Esophagus muscularis mucosa (tissue), 4 donors: Measurements from ENCODE around the gene ADK. TPM values are rescaled to one million over a fixed set of nuclear protein-coding genes. Genes with fewer than 3 reads are reported as not detected.

Source experiments
- DNase-seq: peaks from one replicate; pipeline ENCODE4 v3.0.0-alpha.2; 2017; ENCODE audit errors: extremely low spot score
- H3K27ac ChIP-seq, 4 donors: fragments of 200-600 bp; sonication (generic); replicated peaks in 1 of 4; 1 replicate in 3 of 4; 2 replicates in 1 of 4; pipeline ENCODE4 v1.5.1; 2016 to 2019; ENCODE audit warnings: mild to moderate bottlenecking in 1 of 4
- H3K27me3 ChIP-seq, 4 donors: fragments of 200-600 bp; sonication (generic); one replicate each; pipeline versions ENCODE4 v1.5.1 to v1.6.0; 2016 to 2019
- H3K36me3 ChIP-seq, 4 donors: fragments of 200-600 bp; sonication (generic); one replicate each; pipeline ENCODE4 v1.5.1; 2016 to 2019
- H3K4me1 ChIP-seq, 4 donors: fragments of 200-600 bp; sonication (generic); one replicate each; pipeline ENCODE4 v1.5.1; 2016 to 2019
- H3K4me3 ChIP-seq, 4 donors: fragments of 200-600 bp; sonication (generic); 1 replicate in 2 of 4; 2 replicates in 2 of 4; pipeline ENCODE4 v1.5.1; 2016 to 2019; ENCODE audit warnings: mild to moderate bottlenecking in 4 of 4, moderate library complexity in 1 of 4
- H3K9me3 ChIP-seq, 4 donors: fragments of 200-600 bp; sonication (generic); 1 replicate in 3 of 4; 2 replicates in 1 of 4; pipeline ENCODE4 v1.5.1; 2016 to 2019
- EP300 ChIP-seq: sonication (generic); formaldehyde crosslinking; IDR thresholded peaks from one replicate; pipeline ENCODE4 v1.6.1; 2017; ENCODE audit warnings: antibody characterized with exemption
- POLR2A ChIP-seq: fragments of 450-650 bp; IDR thresholded peaks from one replicate; pipeline ENCODE4 v1.6.1; 2017; ENCODE audit warnings: antibody characterized with exemption, moderate library complexity, mild to moderate bottlenecking, low read depth
- POLR2AphosphoS5 ChIP-seq, 2 donors: sonication (generic); formaldehyde crosslinking; IDR thresholded peaks; one replicate each; pipeline ENCODE4 v1.6.1; 2017; ENCODE audit warnings: antibody characterized with exemption in 2 of 2
- WGBS: methylation state at CpG from one replicate; pipeline ENCODE4 v1.1.5; 2018; 5-methylcytosine and 5-hydroxymethylcytosine counted together
- intact Hi-C: fragments of 100-400 bp; cut with DNase I; formaldehyde crosslinking; loops from one replicate; pipeline ENCODE4 v1.15.1; 2023
- total RNA-seq, 4 donors: library from RNA; depleted of rRNA; stranded (reverse); fragments of >200 nt; gene quantifications; one replicate each; pipeline versions ENCODE4 v1.1.0 to v1.2.1, GENCODE V29; 2016
- TF ChIP-seq, protein P1 (sequence below), 3 experiments: fragments of 200-600 bp in 2 of 3; fragments of 450-650 bp in 1 of 3; sonication (generic) in 2 of 3; IDR thresholded peaks; one replicate each; pipeline ENCODE4 v1.5.1; 2017 to 2019; ENCODE audit warnings: antibody characterized with exemption in 3 of 3, mild to moderate bottlenecking in 2 of 3, moderate library complexity in 1 of 3

ADK gene
- total RNA-seq, 4 donors from 2014 or later: 20.2 to 23.3 (median 21.2) TPM

DNA sequence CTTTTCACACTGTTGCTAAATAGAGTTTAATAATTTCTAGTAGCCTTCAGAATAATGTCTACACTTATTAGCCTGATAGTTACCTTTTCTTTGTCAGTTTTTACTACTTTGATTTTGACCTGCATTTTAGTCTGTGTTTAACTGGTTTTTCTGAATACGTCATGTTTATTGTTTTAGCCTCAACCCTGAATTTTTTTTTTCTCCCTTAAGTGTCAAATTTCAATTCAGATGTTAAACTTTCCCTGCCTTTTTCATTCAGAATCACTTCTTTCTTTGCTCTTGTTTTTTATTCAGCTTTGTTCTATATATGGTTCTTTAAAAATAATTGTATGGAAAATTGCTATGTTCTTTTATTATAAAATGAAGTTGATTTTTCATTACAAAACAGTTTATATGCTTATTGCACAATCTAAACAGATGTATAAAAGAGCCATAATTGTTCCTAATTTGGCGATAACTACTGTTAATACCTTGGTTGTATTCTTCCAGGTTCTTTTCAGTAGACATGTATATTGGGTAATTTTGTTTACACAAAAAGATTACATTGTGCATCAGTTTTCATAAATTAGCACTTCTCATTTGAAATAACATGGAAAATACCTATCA, 159.7 kb downstream of the ADK start:
- intact Hi-C loops: no loop called here
- no peaks in the 10 kb centered on the region for H3K27me3 ChIP-seq
- no peaks in the 10 kb centered on the region for H3K36me3 ChIP-seq
- DNase-seq: no peak
- TF ChIP-seq EP300 (no peak), POLR2AphosphoS5 (IDR thresholded peaks at IDR 0.05) (no peak), POLR2A (no peak)
- TF ChIP-seq, protein P1, sequence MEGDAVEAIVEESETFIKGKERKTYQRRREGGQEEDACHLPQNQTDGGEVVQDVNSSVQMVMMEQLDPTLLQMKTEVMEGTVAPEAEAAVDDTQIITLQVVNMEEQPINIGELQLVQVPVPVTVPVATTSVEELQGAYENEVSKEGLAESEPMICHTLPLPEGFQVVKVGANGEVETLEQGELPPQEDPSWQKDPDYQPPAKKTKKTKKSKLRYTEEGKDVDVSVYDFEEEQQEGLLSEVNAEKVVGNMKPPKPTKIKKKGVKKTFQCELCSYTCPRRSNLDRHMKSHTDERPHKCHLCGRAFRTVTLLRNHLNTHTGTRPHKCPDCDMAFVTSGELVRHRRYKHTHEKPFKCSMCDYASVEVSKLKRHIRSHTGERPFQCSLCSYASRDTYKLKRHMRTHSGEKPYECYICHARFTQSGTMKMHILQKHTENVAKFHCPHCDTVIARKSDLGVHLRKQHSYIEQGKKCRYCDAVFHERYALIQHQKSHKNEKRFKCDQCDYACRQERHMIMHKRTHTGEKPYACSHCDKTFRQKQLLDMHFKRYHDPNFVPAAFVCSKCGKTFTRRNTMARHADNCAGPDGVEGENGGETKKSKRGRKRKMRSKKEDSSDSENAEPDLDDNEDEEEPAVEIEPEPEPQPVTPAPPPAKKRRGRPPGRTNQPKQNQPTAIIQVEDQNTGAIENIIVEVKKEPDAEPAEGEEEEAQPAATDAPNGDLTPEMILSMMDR (IDR thresholded peaks at IDR 0.05): no peak
- H3K4me3 ChIP-seq: no peak overlapping the region
- no peaks in the 10 kb centered on the region for H3K9me3 ChIP-seq
- 93% methylated on average over 2 of the region's 2 CpGs for WGBS
- peaks cover 0 to 26% (median 17%) of the 10 kb centered on the region in 4 donors for H3K4me1 ChIP-seq
- no peak overlapping the region for H3K27ac ChIP-seq

DNA sequence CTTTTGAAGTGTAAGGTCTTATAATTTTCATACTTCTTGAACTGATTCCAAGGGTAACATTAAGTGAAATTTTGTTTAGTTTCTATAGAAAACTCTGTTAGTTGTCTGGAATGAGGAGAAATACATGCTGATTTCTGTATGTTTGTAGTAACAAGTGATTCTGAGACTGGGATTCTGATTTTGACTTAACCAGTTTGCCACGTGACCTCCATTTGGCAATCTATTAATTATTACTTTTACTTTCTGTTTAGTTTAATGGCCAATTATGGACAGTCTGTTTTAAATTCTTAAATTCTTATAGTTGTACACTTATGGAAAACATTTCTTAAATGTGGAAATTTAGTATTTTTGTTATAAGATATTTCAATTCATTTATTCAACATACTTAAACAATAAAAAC, 163.1 kb downstream of the ADK start:
- Histone ChIP-seq H3K9me3 (peaks cover 0 to under 1% (median 0%) of the 10 kb centered on the region in 4 donors), H3K27me3 (no peaks in the 10 kb centered on the region), H3K4me3 (peak overlapping the region; percentile 16 to 39 (median 32)), H3K36me3 (no peaks in the 10 kb centered on the region), H3K4me1 (peaks cover 0 to 12% (median 0%) of the 10 kb centered on the region in 4 donors), H3K27ac (no peak overlapping the region)
- no peak for DNase-seq
- intact Hi-C loops: no loop called here
- 32% methylated on average over 1 of the region's 1 CpG for WGBS
- TF ChIP-seq POLR2AphosphoS5 (IDR thresholded peaks at IDR 0.05) (no peak), EP300 (no peak), POLR2A (no peak)
- TF ChIP-seq, protein P1 (IDR thresholded peaks at IDR 0.05): no peak

DNA sequence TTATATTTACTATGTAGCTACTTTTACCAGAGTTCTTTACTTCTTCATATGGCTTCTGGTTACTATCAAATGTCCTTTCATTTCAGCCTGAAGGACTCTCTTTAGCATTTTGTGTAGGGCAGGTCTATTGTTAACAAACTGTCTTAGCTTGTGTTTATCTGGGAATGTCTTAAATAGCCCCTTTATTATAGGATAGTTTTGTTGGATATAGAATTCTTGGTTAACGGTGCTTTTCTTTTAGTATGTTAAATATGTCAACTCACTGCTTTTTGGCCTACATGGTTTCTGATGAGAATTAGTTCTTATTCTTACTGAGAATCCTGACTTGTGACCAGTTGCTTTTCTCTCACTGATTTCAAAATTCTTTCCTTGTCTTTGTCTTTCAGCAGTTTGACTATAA, 169.0 kb downstream of the ADK start:
- Histone ChIP-seq H3K36me3 (no peaks in the 10 kb centered on the region), H3K4me3 (no peak overlapping the region), H3K4me1 (no peaks in the 10 kb centered on the region), H3K27me3 (no peaks in the 10 kb centered on the region), H3K9me3 (peaks cover 0 to 9% (median 6%) of the 10 kb centered on the region in 4 donors), H3K27ac (no peak overlapping the region)
- no peak for DNase-seq
- intact Hi-C loops: no loop called here
- TF ChIP-seq POLR2AphosphoS5 (IDR thresholded peaks at IDR 0.05) (no peak), EP300 (no peak), POLR2A (no peak)
- TF ChIP-seq, protein P1 (IDR thresholded peaks at IDR 0.05): no peak
- 89% methylated on average over 1 of the region's 1 CpG for WGBS

DNA sequence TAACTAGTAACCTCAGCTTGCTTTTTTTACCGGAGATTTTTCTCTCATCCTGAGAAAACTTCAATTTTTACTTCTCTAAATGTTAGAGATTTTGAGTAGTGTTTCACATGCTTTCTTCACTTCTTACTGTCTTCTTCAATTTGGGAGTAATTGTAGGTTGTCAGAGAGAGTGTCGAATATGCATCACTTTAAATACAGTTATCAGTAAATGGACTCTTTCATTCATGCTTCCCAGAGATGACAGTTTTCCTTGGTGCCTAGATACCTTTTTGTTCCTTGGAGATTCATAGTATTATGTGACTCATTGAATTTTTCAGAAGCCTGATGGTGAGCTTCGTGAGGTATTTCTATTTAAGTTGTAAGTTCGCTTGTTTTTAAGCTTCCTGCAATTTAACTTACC, 169.7 kb downstream of the ADK start:
- Histone ChIP-seq H3K36me3 (no peaks in the 10 kb centered on the region), H3K4me1 (no peaks in the 10 kb centered on the region), H3K27ac (no peak overlapping the region), H3K27me3 (no peaks in the 10 kb centered on the region), H3K9me3 (peaks cover 0 to 9% (median 6%) of the 10 kb centered on the region in 4 donors), H3K4me3 (no peak overlapping the region)
- intact Hi-C loops: no loop called here
- no peak for DNase-seq
- 96% methylated on average over 4 of the region's 4 CpGs for WGBS
- TF ChIP-seq POLR2A (no peak), EP300 (no peak), POLR2AphosphoS5 (IDR thresholded peaks at IDR 0.05) (no peak)
- TF ChIP-seq, protein P1 (IDR thresholded peaks at IDR 0.05): no peak

DNA sequence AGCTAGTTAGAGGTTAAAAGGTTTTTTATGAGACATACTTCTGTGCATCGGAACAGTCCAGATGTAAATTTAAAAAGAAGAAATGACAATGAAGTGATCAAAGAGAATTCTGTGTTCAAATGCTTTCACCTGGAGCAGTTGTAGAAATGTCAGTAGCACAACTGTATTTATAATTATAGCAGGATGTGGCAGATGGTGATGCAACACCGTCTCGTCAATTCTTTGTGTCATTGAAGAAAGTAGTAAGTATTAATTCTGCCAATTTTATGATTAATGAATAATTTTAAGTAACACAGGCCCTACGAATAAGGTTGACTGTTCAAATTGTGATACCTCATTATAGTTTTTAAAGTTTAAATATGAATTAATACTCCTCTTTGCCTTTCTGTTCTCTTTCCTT, 171.1 kb downstream of the ADK start:
- DNase-seq: no peak
- Histone ChIP-seq H3K27me3 (no peaks in the 10 kb centered on the region), H3K36me3 (no peaks in the 10 kb centered on the region), H3K4me1 (no peaks in the 10 kb centered on the region), H3K27ac (no peak overlapping the region), H3K4me3 (no peak overlapping the region), H3K9me3 (peaks cover 0 to 9% (median 6%) of the 10 kb centered on the region in 4 donors)
- intact Hi-C loops: no loop called here
- TF ChIP-seq POLR2AphosphoS5 (IDR thresholded peaks at IDR 0.05) (no peak), POLR2A (no peak), EP300 (no peak)
- TF ChIP-seq, protein P1 (IDR thresholded peaks at IDR 0.05): no peak
- 92% methylated on average over 4 of the region's 4 CpGs for WGBS
